H9 (cell line): ENCODE measurements around the gene DOCK11. TPM values are rescaled to one million over a fixed set of nuclear protein-coding genes. Genes with fewer than 3 reads are reported as not detected.

Source experiments
- DNase-seq: peaks from one replicate; pipeline ENCODE4 v3.0.0-alpha.2; 2017
- H2AFZ ChIP-seq: one replicate; pipeline ENCODE4 v1.6.1; 2013; ENCODE audit warnings: mild to moderate bottlenecking, low read length, control low read depth, moderate library complexity
- H2AK5ac ChIP-seq: 2 replicates; pipeline ENCODE4 v1.6.1; 2013; ENCODE audit warnings: low read length, control low read depth, mixed read lengths; ENCODE audit not compliant: insufficient read length
- H2BK120ac ChIP-seq: one replicate; pipeline ENCODE4 v1.6.1; 2013; ENCODE audit warnings: low read depth, mild to moderate bottlenecking, low read length, control low read depth, inconsistent platforms; ENCODE audit not compliant: poor library complexity, severe bottlenecking
- H2BK12ac ChIP-seq: 2 replicates; pipeline ENCODE4 v1.6.1; 2013; ENCODE audit warnings: low read length, control low read depth, mixed read lengths, low read depth; ENCODE audit not compliant: insufficient read length
- H2BK15ac ChIP-seq: 2 replicates; pipeline ENCODE4 v1.6.1; 2013; ENCODE audit warnings: low read depth, low read length, control low read depth
- H2BK20ac ChIP-seq: one replicate; pipeline ENCODE4 v1.6.1; 2013; ENCODE audit warnings: low read depth, mild to moderate bottlenecking, low read length, control low read depth, inconsistent platforms; ENCODE audit not compliant: poor library complexity, severe bottlenecking
- H2BK5ac ChIP-seq: 2 replicates; pipeline ENCODE4 v1.6.1; 2013; ENCODE audit warnings: low read length, control low read depth, mixed read lengths; ENCODE audit not compliant: insufficient read length
- H3K14ac ChIP-seq: 2 replicates; pipeline ENCODE4 v1.6.1; 2013; ENCODE audit warnings: low read length, control low read depth; ENCODE audit not compliant: insufficient read depth
- H3K18ac ChIP-seq: 2 replicates; pipeline ENCODE4 v1.6.1; 2013; ENCODE audit warnings: low read depth, mild to moderate bottlenecking, mixed read lengths, low read length, control low read depth; ENCODE audit not compliant: insufficient read length
- H3K23ac ChIP-seq: 2 replicates; pipeline ENCODE4 v1.6.1; 2013; ENCODE audit warnings: low read length, control low read depth, mixed read lengths, low read depth; ENCODE audit not compliant: insufficient read length
- H3K23me2 ChIP-seq: 2 replicates; pipeline ENCODE4 v1.6.1; 2013; ENCODE audit warnings: low read depth, mild to moderate bottlenecking, mixed read lengths, low read length, control low read depth; ENCODE audit not compliant: insufficient read length, poor library complexity, severe bottlenecking
- H3K27ac ChIP-seq: 2 replicates; pipeline ENCODE4 v1.5.1; 2013; ENCODE audit warnings: low read length, control low read depth, mixed read lengths, low read depth; ENCODE audit not compliant: insufficient read length
- H3K27me3 ChIP-seq: 2 replicates; pipeline ENCODE4 v1.6.1; 2013; ENCODE audit warnings: low read length, control low read depth, inconsistent platforms; ENCODE audit not compliant: insufficient read depth
- H3K4ac ChIP-seq: 2 replicates; pipeline ENCODE4 v1.6.1; 2013; ENCODE audit warnings: low read depth, mild to moderate bottlenecking, control low read depth, inconsistent platforms, low read length, moderate library complexity
- H3K4me1 ChIP-seq: 2 replicates; pipeline ENCODE4 v1.6.1; 2013; ENCODE audit warnings: low read length, control low read depth, inconsistent platforms; ENCODE audit not compliant: insufficient read depth
- H3K4me2 ChIP-seq: 2 replicates; pipeline ENCODE4 v1.6.1; 2013; ENCODE audit warnings: low read length, control low read depth, mixed read lengths; ENCODE audit not compliant: insufficient read length, insufficient read depth
- H3K56ac ChIP-seq: 2 replicates; pipeline ENCODE4 v1.6.1; 2013; ENCODE audit warnings: low read depth, mild to moderate bottlenecking, mixed read lengths, low read length, control low read depth; ENCODE audit not compliant: insufficient read length
- H3K79me1 ChIP-seq: 2 replicates; pipeline ENCODE4 v1.6.1; 2013; ENCODE audit warnings: low read depth, mild to moderate bottlenecking, moderate library complexity, low read length, control low read depth, inconsistent platforms; ENCODE audit not compliant: insufficient read depth, poor library complexity, severe bottlenecking
- H3K79me2 ChIP-seq: 2 replicates; pipeline ENCODE4 v1.6.1; 2013; ENCODE audit warnings: low read length, control low read depth, inconsistent platforms; ENCODE audit not compliant: insufficient read depth
- H3K9ac ChIP-seq: 2 replicates; pipeline ENCODE4 v1.6.1; 2013; ENCODE audit warnings: low read length, control low read depth, mixed read lengths; ENCODE audit not compliant: insufficient read length; ENCODE audit errors: extremely low read depth
- H3K9me3 ChIP-seq: one replicate; pipeline ENCODE4 v1.6.1; 2013; ENCODE audit warnings: low read depth, low read length, inconsistent platforms; ENCODE audit not compliant: control insufficient read depth
- H3T11ph ChIP-seq: one replicate; pipeline ENCODE4 v1.6.1; 2013; ENCODE audit warnings: mild to moderate bottlenecking, low read length, control low read depth, inconsistent platforms
- H4K20me1 ChIP-seq: one replicate; pipeline ENCODE4 v1.6.1; 2013; ENCODE audit not compliant: control insufficient read depth, insufficient read length, insufficient read depth
- H4K5ac ChIP-seq: 2 replicates; pipeline ENCODE4 v1.6.1; 2013; ENCODE audit warnings: low read depth, mild to moderate bottlenecking, mixed read lengths, low read length, control low read depth; ENCODE audit not compliant: insufficient read length
- H4K8ac ChIP-seq: replicated peaks from 2 replicates; pipeline ENCODE4 v1.6.1; 2013; ENCODE audit warnings: low read length, control low read depth, mixed read lengths, low read depth; ENCODE audit not compliant: insufficient read length
- H4K91ac ChIP-seq: 2 replicates; pipeline ENCODE4 v1.6.1; 2013; ENCODE audit warnings: low read depth, mild to moderate bottlenecking, moderate library complexity, mixed read lengths, low read length, control low read depth; ENCODE audit not compliant: insufficient read length
- H3K27ac Mint-ChIP-seq, 3 experiments: 2 replicates in 2 of 3; 3 replicates in 1 of 3; pipeline ENCODE4 v1.8.0; 2020 to 2021; ENCODE audit warnings: mixed read lengths in 3 of 3, mild to moderate bottlenecking in 1 of 3, moderate library complexity in 1 of 3
- H3K27me3 Mint-ChIP-seq: 2 replicates; pipeline ENCODE4 v1.8.0; 2021; ENCODE audit warnings: low read depth, mild to moderate bottlenecking, moderate library complexity, mixed read lengths
- H3K36me3 Mint-ChIP-seq, 3 experiments: 2 replicates in 2 of 3; 3 replicates in 1 of 3; pipeline ENCODE4 v1.8.0; 2020 to 2021; ENCODE audit warnings: low read depth in 3 of 3, mixed read lengths in 3 of 3; ENCODE audit not compliant: insufficient read depth in 1 of 3
- H3K4me1 Mint-ChIP-seq, 2 experiments: 2 replicates each; pipeline ENCODE4 v1.8.0; 2020; ENCODE audit warnings: mixed read lengths in 2 of 2
- H3K4me3 Mint-ChIP-seq, 2 experiments: 2 replicates in 1 of 2; 3 replicates in 1 of 2; pipeline ENCODE4 v1.8.0; 2020 to 2021; ENCODE audit warnings: mild to moderate bottlenecking in 2 of 2, mixed read lengths in 2 of 2, moderate library complexity in 1 of 2
- H3K9me3 Mint-ChIP-seq, 2 experiments: 2 replicates in 1 of 2; 3 replicates in 1 of 2; pipeline ENCODE4 v1.8.0; 2020; ENCODE audit warnings: mild to moderate bottlenecking in 2 of 2, mixed read lengths in 2 of 2, moderate library complexity in 1 of 2
- CTCF ChIP-seq: fragments of 200-600 bp; sonication (generic); conservative IDR thresholded peaks from 3 replicates; pipeline ENCODE4 v1.8.0; 2021; ENCODE audit warnings: antibody characterized with exemption, mild to moderate bottlenecking
- WGBS: extraction: QIAGEN DNeasy Blood & Tissue Kit; methylation state at CpG from one replicate; pipeline ENCODE4 v1.1.7; 2013; ENCODE audit warnings: missing lambda C conversion rate, low lambda C conversion rate, mixed read lengths; ENCODE audit not compliant: insufficient read length; ENCODE audit errors: extremely low coverage; 5-methylcytosine and 5-hydroxymethylcytosine counted together
- total RNA-seq: library from RNA; stranded (reverse); gene quantifications from 2 replicates; pipeline ENCODE4 v1.2.1, GENCODE V29; 2021

The DOCK11 gene
- total RNA-seq, 1 experiment from 2014 or later, result 6.2 TPM

- peaks cover 7 to 8% of the 10 kb centered on the region in 2 experiments for H3K4me1 Mint-ChIP-seq
Observed at GRCh38 chrX:118562582-118563164, 67.1 kb downstream of the DOCK11 start.

More at GRCh38 chrX:118562582-118563164, 67.1 kb downstream of the DOCK11 start:
- Histone ChIP-seq H2BK20ac (no peak overlapping the region), H3K23ac (no peak overlapping the region), H4K8ac (no peak overlapping the region), H2BK15ac (no peak overlapping the region), H3K79me2 (no peaks in the 10 kb centered on the region), H3K4me2 (no peak overlapping the region), H3K14ac (no peak overlapping the region), H3K79me1 (no peaks in the 10 kb centered on the region), H2AK5ac (no peak overlapping the region), H3K56ac (no peak overlapping the region), H2BK120ac (no peak overlapping the region), H2AFZ (no peak overlapping the region), H3K4me1 (no peaks in the 10 kb centered on the region), H4K20me1 (no peaks in the 10 kb centered on the region), H3K9ac (no peak overlapping the region), H4K5ac (no peak overlapping the region), H2BK5ac (no peak overlapping the region), H3K18ac (no peak overlapping the region), H3T11ph (no peak overlapping the region), H4K91ac (no peak overlapping the region), H3K27me3 (no peaks in the 10 kb centered on the region), H3K4ac (no peak overlapping the region), H2BK12ac (no peak overlapping the region), H3K9me3 (peaks cover 9% of the 10 kb centered on the region), H3K23me2 (no peaks in the 10 kb centered on the region), H3K27ac (no peak overlapping the region)
- no peak for DNase-seq
- peaks cover 3 to 4% (median 3%) of the 10 kb centered on the region in 3 experiments; a peak in 5 of 7 replicates for H3K36me3 Mint-ChIP-seq
- no peak for TF ChIP-seq CTCF
- no peak overlapping the region for H3K27ac Mint-ChIP-seq
- no peaks in the 10 kb centered on the region; the same call in 1 of the 2 replicates for H3K27me3 Mint-ChIP-seq
- no CpG with 5 or more reads among the region's 4 CpGs for WGBS
- H3K4me3 Mint-ChIP-seq, result no peak overlapping the region
- H3K9me3 Mint-ChIP-seq, result peaks cover 0 to 44% of the 10 kb centered on the region in 2 experiments; a peak in 4 of 5 replicates
